Tibial nerve (tissue), 4 donors: Measurements from ENCODE around the gene CASP7. TPM values are rescaled to one million over a fixed set of nuclear protein-coding genes. Genes with fewer than 3 reads are reported as not detected.

ENCODE experiments used
- DNase-seq, 2 donors: peaks; one replicate each; pipeline ENCODE4 v3.0.0-alpha.2; 2019; ENCODE audit warnings: low spot score in 2 of 2
- H3K27ac ChIP-seq, 4 donors: fragments of 200-600 bp; sonication (generic) in 3 of 4; one replicate each; pipeline ENCODE4 v1.5.1; 2017 to 2019; ENCODE audit warnings: mild to moderate bottlenecking in 1 of 4
- H3K27me3 ChIP-seq, 2 donors: fragments of 200-600 bp; sonication (generic) in 1 of 2; one replicate each; pipeline versions ENCODE4 v1.5.1 to v1.6.0; 2017 to 2019
- H3K36me3 ChIP-seq, 3 donors: fragments of 200-600 bp; sonication (generic); one replicate each; pipeline ENCODE4 v1.5.1; 2018 to 2019
- H3K4me1 ChIP-seq, 4 donors: fragments of 200-600 bp; sonication (generic) in 3 of 4; one replicate each; pipeline ENCODE4 v1.5.1; 2017 to 2019
- H3K4me3 ChIP-seq, 4 donors: fragments of 200-600 bp; sonication (generic) in 3 of 4; one replicate each; pipeline ENCODE4 v1.5.1; 2017 to 2019; ENCODE audit warnings: mild to moderate bottlenecking in 1 of 4, moderate library complexity in 1 of 4
- H3K9me3 ChIP-seq, 4 donors: fragments of 200-600 bp; sonication (generic) in 3 of 4; one replicate each; pipeline ENCODE4 v1.5.1; 2017 to 2019
- CTCF ChIP-seq, 5 experiments: fragments of 200-600 bp in 3 of 5; fragments of 450-650 bp in 2 of 5; sonication (generic) in 3 of 5; IDR thresholded peaks; one replicate each; pipeline ENCODE4 v1.5.1; 2016 to 2019; ENCODE audit warnings: antibody characterized with exemption in 5 of 5, mild to moderate bottlenecking in 3 of 5, moderate library complexity in 2 of 5
- EP300 ChIP-seq, 2 donors: sonication (generic); formaldehyde crosslinking; IDR thresholded peaks; one replicate each; pipeline ENCODE4 v1.6.1; 2017; ENCODE audit warnings: antibody characterized with exemption in 2 of 2, mild to moderate bottlenecking in 1 of 2
- POLR2A ChIP-seq, 2 donors: fragments of 450-650 bp; IDR thresholded peaks; one replicate each; pipeline ENCODE4 v1.6.1; 2017; ENCODE audit warnings: antibody characterized with exemption in 2 of 2, mild to moderate bottlenecking in 2 of 2, moderate library complexity in 2 of 2
- WGBS, 2 donors: methylation state at CpG; one replicate each; pipeline ENCODE4 v1.1.5; 2018; 5-methylcytosine and 5-hydroxymethylcytosine counted together
- total RNA-seq, 4 donors: library from RNA; depleted of rRNA; stranded (reverse); fragments of >200 nt; gene quantifications; one replicate each; pipeline ENCODE4 v1.1.0, GENCODE V29; 2016

The CASP7 gene
- total RNA-seq, 4 donors from 2014 or later: 12.9 to 18.4 (median 16.8) TPM

GRCh38 chr10:113746217-113746957 is 66.7 kb downstream of the CASP7 start:
- Histone ChIP-seq H3K9me3 (no peaks in the 10 kb centered on the region), H3K4me3 (no peak overlapping the region), H3K4me1 (no peaks in the 10 kb centered on the region), H3K27ac (no peak overlapping the region), H3K36me3 (no peaks in the 10 kb centered on the region), H3K27me3 (no peaks in the 10 kb centered on the region)
- no peak for TF ChIP-seq EP300 (IDR thresholded peaks at IDR 0.05)
- whole genome bisulfite sequencing, 2 donors: 41 to 42% methylated on average over 3 of the region's 3 CpGs
- no peak for DNase-seq

- H3K36me3 ChIP-seq: no peaks in the 10 kb centered on the region
- WGBS, 2 donors: 51 to 73% methylated on average over 3 of the region's 3 CpGs
- H3K27ac ChIP-seq: peak within 1 kb of the TSS in 1 of 4 donors; percentile 21
- H3K27me3 ChIP-seq: no peaks in the 10 kb centered on the region
- no peak for TF ChIP-seq POLR2A (IDR thresholded peaks at IDR 0.05)
- TF ChIP-seq EP300 (IDR thresholded peaks at IDR 0.05): no peak
- no peak for TF ChIP-seq CTCF (IDR thresholded peaks at IDR 0.05)
- H3K4me1 ChIP-seq: no peaks in the 10 kb centered on the region
- no peak within 1 kb of the TSS for H3K4me3 ChIP-seq
- no peaks in the 10 kb centered on the region for H3K9me3 ChIP-seq
- DNase-seq: no peak
These were observed 71.5 kb downstream of the CASP7 start, which contains the start of gene PLEKHS1 for GRCh38 chr10:113751181-113751732. PLEKHS1 (plus strand) TSS chr10:113751682; CDS start chr10:113755278, 3,596 bp downstream.

- DNase-seq: no peak
- no peaks in the 10 kb centered on the region for H3K36me3 ChIP-seq
- H3K4me3 ChIP-seq: no peak overlapping the region
- H3K27ac ChIP-seq: no peak overlapping the region
- no peaks in the 10 kb centered on the region for H3K27me3 ChIP-seq
- WGBS, 2 donors: 85 to 86% methylated on average over 1 of the region's 1 CpG
- TF ChIP-seq EP300 (IDR thresholded peaks at IDR 0.05): no peak
- TF ChIP-seq CTCF (IDR thresholded peaks at IDR 0.05): no peak
- no peak for TF ChIP-seq POLR2A (IDR thresholded peaks at IDR 0.05)
- H3K4me1 ChIP-seq: no peaks in the 10 kb centered on the region
- H3K9me3 ChIP-seq: no peaks in the 10 kb centered on the region
These were observed 72.8 kb downstream of the CASP7 start for GRCh38 chr10:113752553-113752952.

- no peak overlapping the region for H3K27ac ChIP-seq
- no peaks in the 10 kb centered on the region for H3K9me3 ChIP-seq
- no peaks in the 10 kb centered on the region for H3K4me1 ChIP-seq
- H3K36me3 ChIP-seq: no peaks in the 10 kb centered on the region
- TF ChIP-seq CTCF (IDR thresholded peaks at IDR 0.05) (no peak), EP300 (IDR thresholded peaks at IDR 0.05) (no peak), POLR2A (IDR thresholded peaks at IDR 0.05) (no peak)
- WGBS, 2 donors: 46 to 50% methylated on average over 9 of the region's 9 CpGs
- H3K4me3 ChIP-seq: no peak overlapping the region
- no peaks in the 10 kb centered on the region for H3K27me3 ChIP-seq
- no peak for DNase-seq
These were observed 73.4 kb downstream of the CASP7 start for GRCh38 chr10:113753020-113753692.

GRCh38 chr10:113754125-113754524 is 74.4 kb downstream of the CASP7 start:
- H3K27ac ChIP-seq: no peak overlapping the region
- TF ChIP-seq POLR2A (IDR thresholded peaks at IDR 0.05): no peak
- TF ChIP-seq EP300 (IDR thresholded peaks at IDR 0.05): no peak
- TF ChIP-seq CTCF (IDR thresholded peaks at IDR 0.05): no peak
- no peaks in the 10 kb centered on the region for H3K27me3 ChIP-seq

More at GRCh38 chr10:113754125-113754524, 74.4 kb downstream of the CASP7 start:
- WGBS, 2 donors: 89 to 93% methylated on average over 3 of the region's 3 CpGs
- Histone ChIP-seq H3K4me1 (no peaks in the 10 kb centered on the region), H3K36me3 (no peaks in the 10 kb centered on the region), H3K4me3 (no peak overlapping the region), H3K9me3 (no peaks in the 10 kb centered on the region)
- DNase-seq: no peak
